SK-N-SH treated with all-trans-retinoic acid at 6 μM for 48 hours (cell line): Measurements from ENCODE around the gene SH3TC2.

Experiments
- ARNTL ChIP-seq: fragments of 450-650 bp; formaldehyde crosslinking; IDR thresholded peaks from 2 replicates; pipeline ENCODE4 v1.5.0; 2020; ENCODE audit warnings: low read depth, mild to moderate bottlenecking, moderate library complexity, borderline replicate concordance
- ZFP30 ChIP-seq: fragments of 450-650 bp; formaldehyde crosslinking; IDR thresholded peaks from 2 replicates; pipeline ENCODE4 v1.5.0; 2022; ENCODE audit warnings: mild to moderate bottlenecking, moderate library complexity

DNA sequence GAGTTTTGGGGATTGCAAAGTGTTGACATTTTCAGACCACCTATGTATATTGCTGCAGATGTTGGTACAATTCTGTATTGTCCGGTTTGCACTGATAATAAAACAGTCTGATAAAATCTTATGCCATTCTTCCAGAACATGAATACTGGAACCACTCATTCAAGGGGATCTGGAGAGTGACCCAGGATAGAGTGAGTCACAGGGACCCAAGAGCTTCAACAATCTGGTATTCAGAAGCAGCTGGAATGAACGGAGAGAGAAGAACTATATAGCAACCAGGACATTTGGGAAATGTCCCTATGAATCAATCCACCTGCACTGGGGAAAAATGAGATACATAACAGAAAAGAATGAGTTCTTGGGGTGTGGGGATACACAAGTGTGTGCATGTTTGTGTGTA lies 73.3 kb downstream of the SH3TC2 start:
- TF ChIP-seq ARNTL (CRISPR knock-in tag) = no peak
- no peak for TF ChIP-seq ZFP30 (CRISPR knock-in tag)
